Measurements from ENCODE around the gene PLLP. TPM values are rescaled to one million over a fixed set of nuclear protein-coding genes. Genes with fewer than 3 reads are reported as not detected.

Gene PLLP
- total and polyA plus RNA-seq, 9 of the 15 experiments (the other 6 are each of a cell fraction or from before 2014, with no cell fraction given) = 0.09 to 0.96 (median 0.27) TPM

DNA sequence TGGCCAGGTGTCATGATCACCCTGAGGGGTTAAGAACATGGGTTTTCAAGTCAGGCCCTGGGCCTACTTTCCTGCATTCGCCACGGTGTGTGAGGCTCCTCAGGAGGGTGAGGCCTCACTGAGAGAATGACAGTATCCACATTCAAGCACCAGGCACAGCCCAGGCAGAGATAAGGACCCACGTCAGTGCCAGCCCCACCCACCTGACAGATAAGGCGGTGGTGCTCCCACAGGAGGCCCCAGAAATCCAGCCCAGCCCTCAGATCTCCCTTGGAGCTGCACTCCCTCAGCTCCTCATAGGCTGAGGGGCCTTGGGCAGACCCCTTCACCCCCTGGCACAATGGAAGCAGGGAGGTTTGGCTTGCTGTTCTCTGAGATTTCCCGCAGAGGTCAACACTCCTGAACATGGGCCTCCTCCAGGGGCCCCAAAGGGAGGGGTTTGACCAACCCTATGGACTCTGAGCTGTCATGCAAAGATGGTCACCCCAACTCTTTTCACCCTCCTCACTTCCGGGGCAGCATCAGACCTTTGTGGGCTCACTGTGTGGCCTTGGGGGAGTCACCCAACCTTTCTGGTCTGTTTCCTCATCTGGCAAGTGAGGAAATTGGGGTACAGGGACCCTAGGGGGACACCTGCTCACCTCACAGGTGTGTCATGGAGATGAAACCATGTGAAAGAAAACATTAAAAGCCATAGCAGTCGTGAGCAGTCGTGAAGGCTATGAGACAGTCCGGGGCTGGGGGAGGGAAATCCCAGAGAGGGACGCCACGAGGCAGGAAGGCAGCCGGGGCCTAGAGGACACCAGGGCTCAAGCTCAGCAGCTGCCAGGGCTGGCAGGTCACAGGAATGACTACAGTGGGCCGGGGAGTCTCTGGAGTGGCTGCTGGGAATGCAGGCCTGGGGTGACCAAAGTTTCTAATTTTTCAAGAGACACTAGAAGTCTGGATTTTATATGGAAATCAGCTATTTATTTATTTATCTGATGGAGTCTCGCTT is 15.4 kb downstream of the PLLP start (continued):
- TF ChIP-seq, protein P1, sequence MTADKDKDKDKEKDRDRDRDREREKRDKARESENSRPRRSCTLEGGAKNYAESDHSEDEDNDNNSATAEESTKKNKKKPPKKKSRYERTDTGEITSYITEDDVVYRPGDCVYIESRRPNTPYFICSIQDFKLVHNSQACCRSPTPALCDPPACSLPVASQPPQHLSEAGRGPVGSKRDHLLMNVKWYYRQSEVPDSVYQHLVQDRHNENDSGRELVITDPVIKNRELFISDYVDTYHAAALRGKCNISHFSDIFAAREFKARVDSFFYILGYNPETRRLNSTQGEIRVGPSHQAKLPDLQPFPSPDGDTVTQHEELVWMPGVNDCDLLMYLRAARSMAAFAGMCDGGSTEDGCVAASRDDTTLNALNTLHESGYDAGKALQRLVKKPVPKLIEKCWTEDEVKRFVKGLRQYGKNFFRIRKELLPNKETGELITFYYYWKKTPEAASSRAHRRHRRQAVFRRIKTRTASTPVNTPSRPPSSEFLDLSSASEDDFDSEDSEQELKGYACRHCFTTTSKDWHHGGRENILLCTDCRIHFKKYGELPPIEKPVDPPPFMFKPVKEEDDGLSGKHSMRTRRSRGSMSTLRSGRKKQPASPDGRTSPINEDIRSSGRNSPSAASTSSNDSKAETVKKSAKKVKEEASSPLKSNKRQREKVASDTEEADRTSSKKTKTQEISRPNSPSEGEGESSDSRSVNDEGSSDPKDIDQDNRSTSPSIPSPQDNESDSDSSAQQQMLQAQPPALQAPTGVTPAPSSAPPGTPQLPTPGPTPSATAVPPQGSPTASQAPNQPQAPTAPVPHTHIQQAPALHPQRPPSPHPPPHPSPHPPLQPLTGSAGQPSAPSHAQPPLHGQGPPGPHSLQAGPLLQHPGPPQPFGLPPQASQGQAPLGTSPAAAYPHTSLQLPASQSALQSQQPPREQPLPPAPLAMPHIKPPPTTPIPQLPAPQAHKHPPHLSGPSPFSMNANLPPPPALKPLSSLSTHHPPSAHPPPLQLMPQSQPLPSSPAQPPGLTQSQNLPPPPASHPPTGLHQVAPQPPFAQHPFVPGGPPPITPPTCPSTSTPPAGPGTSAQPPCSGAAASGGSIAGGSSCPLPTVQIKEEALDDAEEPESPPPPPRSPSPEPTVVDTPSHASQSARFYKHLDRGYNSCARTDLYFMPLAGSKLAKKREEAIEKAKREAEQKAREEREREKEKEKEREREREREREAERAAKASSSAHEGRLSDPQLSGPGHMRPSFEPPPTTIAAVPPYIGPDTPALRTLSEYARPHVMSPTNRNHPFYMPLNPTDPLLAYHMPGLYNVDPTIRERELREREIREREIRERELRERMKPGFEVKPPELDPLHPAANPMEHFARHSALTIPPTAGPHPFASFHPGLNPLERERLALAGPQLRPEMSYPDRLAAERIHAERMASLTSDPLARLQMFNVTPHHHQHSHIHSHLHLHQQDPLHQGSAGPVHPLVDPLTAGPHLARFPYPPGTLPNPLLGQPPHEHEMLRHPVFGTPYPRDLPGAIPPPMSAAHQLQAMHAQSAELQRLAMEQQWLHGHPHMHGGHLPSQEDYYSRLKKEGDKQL (CRISPR knock-in tag; IDR thresholded peaks at IDR 0.05; ENCODE audit: borderline replicate concordance) = no peak
- TF ChIP-seq ZNF436 (CRISPR knock-in tag; IDR thresholded peaks at IDR 0.05) (no peak), SMARCA5 (IDR thresholded peaks at IDR 0.05) (no peak), PCBP1 (IDR thresholded peaks at IDR 0.05; ENCODE audit: low read depth, low read length, poor library complexity, severe bottlenecking) (no peak), MECOM (CRISPR knock-in tag; IDR thresholded peaks at IDR 0.05) (no peak), JUN (IDR thresholded peaks at IDR 0.05; ENCODE audit: borderline replicate concordance, low read depth, low read length) (no peak), JUN (CRISPR knock-in tag; IDR thresholded peaks at IDR 0.05; ENCODE audit: borderline replicate concordance) (no peak), CBFA2T3 (IDR thresholded peaks at IDR 0.05) (peak; percentile 51), ILK (tag; IDR thresholded peaks at IDR 0.05; ENCODE audit: borderline replicate concordance, low read depth) (no peak), ETS2 (tag; IDR thresholded peaks at IDR 0.05; ENCODE audit: borderline replicate concordance, poor library complexity, severe bottlenecking) (no peak), U2AF1 (optimal IDR thresholded peaks at IDR 0.05; ENCODE audit: low read depth, low read length) (no peak), TBP (optimal IDR thresholded peaks at IDR 0.05; ENCODE audit: low read depth, low read length) (peak; percentile 71), MTF1 (CRISPR knock-in tag; IDR thresholded peaks at IDR 0.05; ENCODE audit: borderline replicate concordance) (no peak), KLF16 (IDR thresholded peaks at IDR 0.05) (no peak), SIN3A (IDR thresholded peaks at IDR 0.05; ENCODE audit: borderline replicate concordance in 2 of 2, control insufficient read depth in 1 of 2, low read depth in 2 of 2, low read length in 2 of 2) (no peak)
- TF ChIP-seq, protein P2, sequence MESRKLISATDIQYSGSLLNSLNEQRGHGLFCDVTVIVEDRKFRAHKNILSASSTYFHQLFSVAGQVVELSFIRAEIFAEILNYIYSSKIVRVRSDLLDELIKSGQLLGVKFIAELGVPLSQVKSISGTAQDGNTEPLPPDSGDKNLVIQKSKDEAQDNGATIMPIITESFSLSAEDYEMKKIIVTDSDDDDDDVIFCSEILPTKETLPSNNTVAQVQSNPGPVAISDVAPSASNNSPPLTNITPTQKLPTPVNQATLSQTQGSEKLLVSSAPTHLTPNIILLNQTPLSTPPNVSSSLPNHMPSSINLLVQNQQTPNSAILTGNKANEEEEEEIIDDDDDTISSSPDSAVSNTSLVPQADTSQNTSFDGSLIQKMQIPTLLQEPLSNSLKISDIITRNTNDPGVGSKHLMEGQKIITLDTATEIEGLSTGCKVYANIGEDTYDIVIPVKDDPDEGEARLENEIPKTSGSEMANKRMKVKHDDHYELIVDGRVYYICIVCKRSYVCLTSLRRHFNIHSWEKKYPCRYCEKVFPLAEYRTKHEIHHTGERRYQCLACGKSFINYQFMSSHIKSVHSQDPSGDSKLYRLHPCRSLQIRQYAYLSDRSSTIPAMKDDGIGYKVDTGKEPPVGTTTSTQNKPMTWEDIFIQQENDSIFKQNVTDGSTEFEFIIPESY (CRISPR knock-in tag; IDR thresholded peaks at IDR 0.05) = no peak
- TF ChIP-seq, protein P3, sequence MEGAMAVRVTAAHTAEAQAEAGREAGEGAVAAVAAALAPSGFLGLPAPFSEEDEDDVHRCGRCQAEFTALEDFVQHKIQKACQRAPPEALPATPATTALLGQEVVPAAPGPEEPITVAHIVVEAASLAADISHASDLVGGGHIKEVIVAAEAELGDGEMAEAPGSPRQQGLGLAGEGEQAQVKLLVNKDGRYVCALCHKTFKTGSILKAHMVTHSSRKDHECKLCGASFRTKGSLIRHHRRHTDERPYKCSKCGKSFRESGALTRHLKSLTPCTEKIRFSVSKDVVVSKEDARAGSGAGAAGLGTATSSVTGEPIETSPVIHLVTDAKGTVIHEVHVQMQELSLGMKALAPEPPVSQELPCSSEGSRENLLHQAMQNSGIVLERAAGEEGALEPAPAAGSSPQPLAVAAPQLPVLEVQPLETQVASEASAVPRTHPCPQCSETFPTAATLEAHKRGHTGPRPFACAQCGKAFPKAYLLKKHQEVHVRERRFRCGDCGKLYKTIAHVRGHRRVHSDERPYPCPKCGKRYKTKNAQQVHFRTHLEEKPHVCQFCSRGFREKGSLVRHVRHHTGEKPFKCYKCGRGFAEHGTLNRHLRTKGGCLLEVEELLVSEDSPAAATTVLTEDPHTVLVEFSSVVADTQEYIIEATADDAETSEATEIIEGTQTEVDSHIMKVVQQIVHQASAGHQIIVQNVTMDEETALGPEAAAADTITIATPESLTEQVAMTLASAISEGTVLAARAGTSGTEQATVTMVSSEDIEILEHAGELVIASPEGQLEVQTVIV (CRISPR knock-in tag; IDR thresholded peaks at IDR 0.05; ENCODE audit: borderline replicate concordance) = no peak

Measured in K562 (cell line).